Measurements from ENCODE around the gene SLC5A6.

SLC5A6 gene

DNA sequence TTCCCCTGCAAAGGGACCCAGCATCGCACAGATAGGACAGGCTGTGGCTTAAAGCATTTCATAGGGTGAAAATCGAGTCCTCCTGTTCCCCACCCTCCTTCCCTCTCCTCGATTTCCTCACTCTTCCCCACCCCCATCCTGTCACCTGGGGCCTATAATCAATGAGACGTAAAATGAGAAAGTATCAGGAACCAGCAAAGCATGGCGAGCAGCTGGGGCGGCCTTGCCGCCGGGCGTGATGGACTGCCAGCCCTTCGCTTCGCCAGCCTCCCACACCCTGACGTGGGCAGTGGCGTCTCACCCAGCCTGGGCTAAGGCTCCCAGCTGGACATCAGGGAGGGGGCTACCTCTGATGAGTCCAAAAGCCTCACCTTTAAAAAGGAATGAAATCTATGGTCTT is 39.7 kb upstream of the SLC5A6 start:
- TF ChIP-seq, protein P1, sequence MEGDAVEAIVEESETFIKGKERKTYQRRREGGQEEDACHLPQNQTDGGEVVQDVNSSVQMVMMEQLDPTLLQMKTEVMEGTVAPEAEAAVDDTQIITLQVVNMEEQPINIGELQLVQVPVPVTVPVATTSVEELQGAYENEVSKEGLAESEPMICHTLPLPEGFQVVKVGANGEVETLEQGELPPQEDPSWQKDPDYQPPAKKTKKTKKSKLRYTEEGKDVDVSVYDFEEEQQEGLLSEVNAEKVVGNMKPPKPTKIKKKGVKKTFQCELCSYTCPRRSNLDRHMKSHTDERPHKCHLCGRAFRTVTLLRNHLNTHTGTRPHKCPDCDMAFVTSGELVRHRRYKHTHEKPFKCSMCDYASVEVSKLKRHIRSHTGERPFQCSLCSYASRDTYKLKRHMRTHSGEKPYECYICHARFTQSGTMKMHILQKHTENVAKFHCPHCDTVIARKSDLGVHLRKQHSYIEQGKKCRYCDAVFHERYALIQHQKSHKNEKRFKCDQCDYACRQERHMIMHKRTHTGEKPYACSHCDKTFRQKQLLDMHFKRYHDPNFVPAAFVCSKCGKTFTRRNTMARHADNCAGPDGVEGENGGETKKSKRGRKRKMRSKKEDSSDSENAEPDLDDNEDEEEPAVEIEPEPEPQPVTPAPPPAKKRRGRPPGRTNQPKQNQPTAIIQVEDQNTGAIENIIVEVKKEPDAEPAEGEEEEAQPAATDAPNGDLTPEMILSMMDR (IDR thresholded peaks at IDR 0.05; ENCODE audit: low read length, missing control alignments) = no peak
- no peak overlapping the region for H3K4me3 ChIP-seq (replicated peaks; ENCODE audit: low read depth, low read length)
- no peak for DNase-seq (ENCODE audit: low read depth)

GRCh38 chr2:27250652-27251379 is 38.7 kb upstream of the SLC5A6 start:
- no peak overlapping the region for H3K4me3 ChIP-seq (replicated peaks; ENCODE audit: low read depth, low read length)
- TF ChIP-seq, protein P1 (IDR thresholded peaks at IDR 0.05; ENCODE audit: low read length, missing control alignments) = no peak
- no peak for DNase-seq (ENCODE audit: low read depth)

- H3K4me3 ChIP-seq (replicated peaks; ENCODE audit: low read depth, low read length) = no peak overlapping the region
- peak; percentile 50 for DNase-seq (ENCODE audit: low read depth)
- TF ChIP-seq, protein P1 (IDR thresholded peaks at IDR 0.05; ENCODE audit: low read length, missing control alignments) = peak; percentile 76
Observed at GRCh38 chr2:27249891-27250651, 38.0 kb upstream of the SLC5A6 start.

- no peak for DNase-seq (ENCODE audit: low read depth)
- TF ChIP-seq, protein P1 (IDR thresholded peaks at IDR 0.05; ENCODE audit: low read length, missing control alignments) = no peak
- H3K4me3 ChIP-seq (replicated peaks; ENCODE audit: low read depth, low read length) = no peak overlapping the region
Observed at GRCh38 chr2:27249159-27249890, 37.3 kb upstream of the SLC5A6 start.

GRCh38 chr2:27247893-27248292 is 35.8 kb upstream of the SLC5A6 start:
- no peak for DNase-seq (ENCODE audit: low read depth)
- TF ChIP-seq, protein P1 (IDR thresholded peaks at IDR 0.05; ENCODE audit: low read length, missing control alignments) = no peak
- H3K4me3 ChIP-seq (replicated peaks; ENCODE audit: low read depth, low read length) = no peak overlapping the region

DNA sequence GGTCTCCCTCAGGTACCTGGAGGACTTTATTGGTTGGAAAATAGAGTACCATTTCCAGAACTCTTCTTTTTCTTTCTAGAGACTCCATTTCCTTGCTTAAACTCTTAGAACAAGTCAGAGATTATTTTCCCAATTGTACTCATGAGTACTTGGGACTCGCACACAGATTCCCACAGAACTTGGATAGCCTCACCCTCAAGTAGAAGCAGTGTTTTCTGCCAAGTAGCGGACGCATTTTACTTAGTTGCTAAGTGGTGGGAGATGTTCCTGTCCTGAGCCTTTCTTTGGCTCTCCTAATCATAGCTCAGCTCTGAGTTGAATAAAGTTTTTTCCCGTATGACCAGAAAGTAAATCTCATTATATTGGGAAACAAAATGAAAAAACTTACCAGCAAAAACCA is 33.6 kb upstream of the SLC5A6 start:
- no peak overlapping the region for H3K4me3 ChIP-seq (replicated peaks; ENCODE audit: low read depth, low read length)
- TF ChIP-seq, protein P1 (IDR thresholded peaks at IDR 0.05; ENCODE audit: low read length, missing control alignments) = no peak
- no peak for DNase-seq (ENCODE audit: low read depth)
